HepG2 (cell line): ENCODE data around the gene PLA2G4B. TPM values are rescaled to one million over a fixed set of nuclear protein-coding genes. Genes with fewer than 3 reads are reported as not detected.

Experiments used
- BORCS8-MEF2B ChIP-seq: sonication (generic); formaldehyde crosslinking; IDR thresholded peaks from 2 replicates; pipeline ENCODE4 v1.8.0; 2022; ENCODE audit warnings: mild to moderate bottlenecking, missing genetic modification reagents
- SP4 ChIP-seq: sonication (generic); formaldehyde crosslinking; IDR thresholded peaks from 2 replicates; pipeline ENCODE4 v1.8.1; 2023; ENCODE audit warnings: mild to moderate bottlenecking, missing genetic modification reagents
- TBL1XR1 ChIP-seq: fragments of 150-350 bp; IDR thresholded peaks from 2 replicates; pipeline ENCODE4 v1.6.1; 2014; ENCODE audit warnings: borderline replicate concordance, low read length; ENCODE audit not compliant: partially characterized antibody
- ZBTB7A ChIP-seq: sonication (generic); formaldehyde crosslinking; IDR thresholded peaks from 2 replicates; pipeline ENCODE4 v1.8.0; 2022; ENCODE audit warnings: mild to moderate bottlenecking, missing genetic modification reagents
- ZNF264 ChIP-seq: sonication (generic); formaldehyde crosslinking; IDR thresholded peaks from 2 replicates; pipeline ENCODE4 v1.4.0; 2020; ENCODE audit warnings: missing genetic modification reagents
- polyA plus RNA-seq, 8 experiments: library from polyadenylated mRNA; depleted of rRNA in 3 of 8; stranded (reverse) in 7 of 8; unstranded in 1 of 8; fragments of >200 nt; fragmentation: Illumina TruSeq in 4 of 8; extraction: Trizol in 4 of 8; gene quantifications; 2 replicates each; pipeline versions ENCODE4 v1.2.1 to v1.2.3, GENCODE V29; 2011 to 2016; ENCODE audit warnings: low read depth in 4 of 8, missing spikeins in 1 of 8, mixed read lengths in 1 of 8; ENCODE audit not compliant: insufficient read depth in 1 of 8
- total RNA-seq, 5 experiments: library from RNA; depleted of rRNA; stranded (reverse); fragments of >200 nt; fragmentation: Illumina TruSeq; extraction: Trizol; gene quantifications; 2 replicates each; pipeline ENCODE4 v1.2.3, GENCODE V29; 2016; ENCODE audit warnings: low read depth in 1 of 5
- TF ChIP-seq, protein P1 (sequence below): sonication (generic); formaldehyde crosslinking; IDR thresholded peaks from 2 replicates; pipeline ENCODE4 v1.8.0; 2022; ENCODE audit warnings: mild to moderate bottlenecking, missing genetic modification reagents
- TF ChIP-seq, protein P2 (sequence below): sonication (generic); formaldehyde crosslinking; IDR thresholded peaks from 2 replicates; pipeline ENCODE4 v1.5.1; 2020; ENCODE audit warnings: mild to moderate bottlenecking, missing genetic modification reagents, moderate library complexity

The PLA2G4B gene
- total and polyA plus RNA-seq, 2 of the 13 experiments (the other 11 are each of a cell fraction or from before 2014, with no cell fraction given) = 5.1 to 8.0 TPM

DNA sequence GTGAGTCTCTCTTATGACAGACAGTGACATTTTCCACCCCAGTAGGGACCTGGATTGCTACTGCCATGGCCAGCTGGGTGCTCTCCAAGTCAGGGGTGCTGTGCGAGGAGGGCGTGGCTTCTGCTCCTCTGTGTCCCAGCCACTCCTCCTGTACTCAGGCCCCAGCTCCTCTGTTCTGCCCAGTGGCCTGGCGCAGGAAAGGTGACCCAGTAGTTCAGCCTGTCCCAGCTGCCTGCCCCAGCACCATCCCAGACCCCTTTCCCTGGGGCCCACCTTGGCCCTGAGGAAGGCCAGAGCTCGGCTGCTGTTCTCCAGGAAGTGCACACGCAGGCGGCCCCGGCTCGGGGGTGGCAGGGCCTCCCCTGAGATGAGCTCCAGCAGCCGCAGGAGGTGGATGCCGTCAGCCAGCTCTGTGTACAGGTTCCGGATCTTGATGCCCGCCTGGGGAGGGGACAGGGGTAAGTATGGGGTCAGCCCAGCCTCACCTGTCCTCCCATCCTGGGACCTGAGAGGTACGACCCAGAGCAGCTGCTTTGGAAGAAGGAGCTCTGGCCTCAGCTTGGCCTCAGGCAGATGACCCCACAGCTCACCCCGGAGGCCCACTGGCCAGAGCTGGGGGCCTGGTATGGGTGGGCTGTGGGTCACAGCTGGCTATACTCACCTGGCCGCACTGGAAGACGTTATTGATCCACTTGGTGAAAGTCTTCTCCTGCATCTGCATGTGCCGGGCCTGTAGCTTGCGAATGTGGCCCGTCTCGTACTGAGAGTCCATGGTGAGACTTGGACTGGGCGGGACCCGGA lies 54.2 kb downstream of the PLA2G4B start (continued):
- no peak for TF ChIP-seq SP4
- no peak for TF ChIP-seq ZBTB7A (CRISPR knock-in tag)
- TF ChIP-seq, protein P1, sequence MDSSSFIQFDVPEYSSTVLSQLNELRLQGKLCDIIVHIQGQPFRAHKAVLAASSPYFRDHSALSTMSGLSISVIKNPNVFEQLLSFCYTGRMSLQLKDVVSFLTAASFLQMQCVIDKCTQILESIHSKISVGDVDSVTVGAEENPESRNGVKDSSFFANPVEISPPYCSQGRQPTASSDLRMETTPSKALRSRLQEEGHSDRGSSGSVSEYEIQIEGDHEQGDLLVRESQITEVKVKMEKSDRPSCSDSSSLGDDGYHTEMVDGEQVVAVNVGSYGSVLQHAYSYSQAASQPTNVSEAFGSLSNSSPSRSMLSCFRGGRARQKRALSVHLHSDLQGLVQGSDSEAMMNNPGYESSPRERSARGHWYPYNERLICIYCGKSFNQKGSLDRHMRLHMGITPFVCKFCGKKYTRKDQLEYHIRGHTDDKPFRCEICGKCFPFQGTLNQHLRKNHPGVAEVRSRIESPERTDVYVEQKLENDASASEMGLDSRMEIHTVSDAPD = no peak
- no peak for TF ChIP-seq TBL1XR1
- no peak for TF ChIP-seq ZNF264 (CRISPR knock-in tag)
- TF ChIP-seq BORCS8-MEF2B = no peak
- TF ChIP-seq, protein P2, sequence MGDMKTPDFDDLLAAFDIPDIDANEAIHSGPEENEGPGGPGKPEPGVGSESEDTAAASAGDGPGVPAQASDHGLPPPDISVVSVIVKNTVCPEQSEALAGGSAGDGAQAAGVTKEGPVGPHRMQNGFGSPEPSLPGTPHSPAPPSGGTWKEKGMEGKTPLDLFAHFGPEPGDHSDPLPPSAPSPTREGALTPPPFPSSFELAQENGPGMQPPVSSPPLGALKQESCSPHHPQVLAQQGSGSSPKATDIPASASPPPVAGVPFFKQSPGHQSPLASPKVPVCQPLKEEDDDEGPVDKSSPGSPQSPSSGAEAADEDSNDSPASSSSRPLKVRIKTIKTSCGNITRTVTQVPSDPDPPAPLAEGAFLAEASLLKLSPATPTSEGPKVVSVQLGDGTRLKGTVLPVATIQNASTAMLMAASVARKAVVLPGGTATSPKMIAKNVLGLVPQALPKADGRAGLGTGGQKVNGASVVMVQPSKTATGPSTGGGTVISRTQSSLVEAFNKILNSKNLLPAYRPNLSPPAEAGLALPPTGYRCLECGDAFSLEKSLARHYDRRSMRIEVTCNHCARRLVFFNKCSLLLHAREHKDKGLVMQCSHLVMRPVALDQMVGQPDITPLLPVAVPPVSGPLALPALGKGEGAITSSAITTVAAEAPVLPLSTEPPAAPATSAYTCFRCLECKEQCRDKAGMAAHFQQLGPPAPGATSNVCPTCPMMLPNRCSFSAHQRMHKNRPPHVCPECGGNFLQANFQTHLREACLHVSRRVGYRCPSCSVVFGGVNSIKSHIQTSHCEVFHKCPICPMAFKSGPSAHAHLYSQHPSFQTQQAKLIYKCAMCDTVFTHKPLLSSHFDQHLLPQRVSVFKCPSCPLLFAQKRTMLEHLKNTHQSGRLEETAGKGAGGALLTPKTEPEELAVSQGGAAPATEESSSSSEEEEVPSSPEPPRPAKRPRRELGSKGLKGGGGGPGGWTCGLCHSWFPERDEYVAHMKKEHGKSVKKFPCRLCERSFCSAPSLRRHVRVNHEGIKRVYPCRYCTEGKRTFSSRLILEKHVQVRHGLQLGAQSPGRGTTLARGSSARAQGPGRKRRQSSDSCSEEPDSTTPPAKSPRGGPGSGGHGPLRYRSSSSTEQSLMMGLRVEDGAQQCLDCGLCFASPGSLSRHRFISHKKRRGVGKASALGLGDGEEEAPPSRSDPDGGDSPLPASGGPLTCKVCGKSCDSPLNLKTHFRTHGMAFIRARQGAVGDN (CRISPR knock-in tag) = peak; percentile 30; the same call in 1 of the 2 replicates
